ENCODE results near the gene PSENEN.

The PSENEN gene

GRCh38 chr19:35784503-35785338, 39.3 kb downstream of the PSENEN start:
- no peak for TF ChIP-seq ZNF274 (IDR thresholded peaks at IDR 0.05; ENCODE audit: low read depth, low read length)
- H3K4me3 ChIP-seq (ENCODE audit: low read length) = no peak overlapping the region

GRCh38 chr19:35785339-35785627, 39.8 kb downstream of the PSENEN start:
- no peak overlapping the region for H3K4me3 ChIP-seq (ENCODE audit: low read length)
- no peak for TF ChIP-seq ZNF274 (IDR thresholded peaks at IDR 0.05; ENCODE audit: low read depth, low read length)

GRCh38 chr19:35786299-35787160, 41.1 kb downstream of the PSENEN start:
- TF ChIP-seq ZNF274 (IDR thresholded peaks at IDR 0.05; ENCODE audit: low read depth, low read length) = no peak
- H3K4me3 ChIP-seq (ENCODE audit: low read length) = no peak overlapping the region

GRCh38 chr19:35787227-35787799, 41.9 kb downstream of the PSENEN start:
- no peak for TF ChIP-seq ZNF274 (IDR thresholded peaks at IDR 0.05; ENCODE audit: low read depth, low read length)
- no peak overlapping the region for H3K4me3 ChIP-seq (ENCODE audit: low read length)

GRCh38 chr19:35788205-35788960, 42.9 kb downstream of the PSENEN start:
- no peak overlapping the region for H3K4me3 ChIP-seq (ENCODE audit: low read length)
- TF ChIP-seq ZNF274 (IDR thresholded peaks at IDR 0.05; ENCODE audit: low read depth, low read length) = no peak

- TF ChIP-seq ZNF274 (IDR thresholded peaks at IDR 0.05; ENCODE audit: low read depth, low read length) = no peak
- H3K4me3 ChIP-seq (ENCODE audit: low read length) = no peak overlapping the region
These were observed 43.9 kb downstream of the PSENEN start for GRCh38 chr19:35789195-35789977.

GRCh38 chr19:35789978-35790944, 44.8 kb downstream of the PSENEN start:
- no peak for TF ChIP-seq ZNF274 (IDR thresholded peaks at IDR 0.05; ENCODE audit: low read depth, low read length)
- no peak overlapping the region for H3K4me3 ChIP-seq (ENCODE audit: low read length)

GRCh38 chr19:35790981-35791813, 45.7 kb downstream of the PSENEN start:
- no peak for TF ChIP-seq ZNF274 (IDR thresholded peaks at IDR 0.05; ENCODE audit: low read depth, low read length)
- H3K4me3 ChIP-seq (ENCODE audit: low read length) = no peak overlapping the region

GRCh38 chr19:35791814-35792279, 46.4 kb downstream of the PSENEN start:
- H3K4me3 ChIP-seq (ENCODE audit: low read length) = no peak overlapping the region
- no peak for TF ChIP-seq ZNF274 (IDR thresholded peaks at IDR 0.05; ENCODE audit: low read depth, low read length)

- TF ChIP-seq ZNF274 (IDR thresholded peaks at IDR 0.05; ENCODE audit: low read depth, low read length) = no peak
- H3K4me3 ChIP-seq (ENCODE audit: low read length) = no peak overlapping the region
These were observed 46.9 kb downstream of the PSENEN start for GRCh38 chr19:35792312-35792711.

GRCh38 chr19:35792888-35793287, 47.4 kb downstream of the PSENEN start:
- TF ChIP-seq ZNF274 (IDR thresholded peaks at IDR 0.05; ENCODE audit: low read depth, low read length) = no peak
- no peak overlapping the region for H3K4me3 ChIP-seq (ENCODE audit: low read length)
